ENCODE data around the gene PRR20G.

Gene PRR20G

GRCh38 chr3:127291611-127292010 lies 3.8 kb upstream of the PRR20G start:
- H3K4me1 ChIP-seq (ENCODE audit: low read length) = peaks cover 4% of the 10 kb centered on the region; the same call in 1 of the 2 replicates
- no peak overlapping the region for H3K4me2 ChIP-seq (ENCODE audit: low read length)
- H3K36me3 ChIP-seq (replicated peaks; ENCODE audit: low read depth, low read length) = no peaks in the 10 kb centered on the region
- no peak overlapping the region for H3K9ac ChIP-seq (ENCODE audit: low read length)
- peaks cover 8% of the 10 kb centered on the region; the same call in 1 of the 2 replicates for H3K27me3 ChIP-seq (ENCODE audit: low read depth, low read length)
- H3K4me3 ChIP-seq (ENCODE audit: low read length) = no peak overlapping the region
- no peak overlapping the region for H2AFZ ChIP-seq (ENCODE audit: low read depth, low read length)
- no peak overlapping the region for H3K27ac ChIP-seq (ENCODE audit: low read length)
- H3K9me3 ChIP-seq (ENCODE audit: insufficient read depth, low read length) = no peaks in the 10 kb centered on the region
- TF ChIP-seq EZH2phosphoT487 (IDR thresholded peaks at IDR 0.05; ENCODE audit: low read depth) = no peak
- TF ChIP-seq CTCF (IDR thresholded peaks at IDR 0.05; ENCODE audit: low read depth, low read length) = no peak
- H3K79me2 ChIP-seq (ENCODE audit: low read length) = no peaks in the 10 kb centered on the region
- no peaks in the 10 kb centered on the region for H4K20me1 ChIP-seq (ENCODE audit: insufficient read depth, low read length)

- Histone ChIP-seq H2AFZ (ENCODE audit: low read depth, low read length) (no peak overlapping the region), H3K9ac (ENCODE audit: low read length) (no peak overlapping the region), H4K20me1 (ENCODE audit: insufficient read depth, low read length) (no peaks in the 10 kb centered on the region), H3K27me3 (ENCODE audit: low read depth, low read length) (peaks cover 8% of the 10 kb centered on the region; the same call in 1 of the 2 replicates), H3K4me2 (ENCODE audit: low read length) (no peak overlapping the region), H3K4me3 (ENCODE audit: low read length) (no peak overlapping the region), H3K79me2 (ENCODE audit: low read length) (no peaks in the 10 kb centered on the region), H3K4me1 (ENCODE audit: low read length) (peaks cover 4% of the 10 kb centered on the region; the same call in 1 of the 2 replicates), H3K36me3 (replicated peaks; ENCODE audit: low read depth, low read length) (no peaks in the 10 kb centered on the region), H3K9me3 (ENCODE audit: insufficient read depth, low read length) (no peaks in the 10 kb centered on the region), H3K27ac (ENCODE audit: low read length) (no peak overlapping the region)
- TF ChIP-seq EZH2phosphoT487 (IDR thresholded peaks at IDR 0.05; ENCODE audit: low read depth) = no peak
- TF ChIP-seq CTCF (IDR thresholded peaks at IDR 0.05; ENCODE audit: low read depth, low read length) = no peak
Measured at GRCh38 chr3:127291114-127291513, 3.3 kb upstream of the PRR20G start.

- Histone ChIP-seq H3K9me3 (ENCODE audit: insufficient read depth, low read length) (no peaks in the 10 kb centered on the region), H3K4me3 (ENCODE audit: low read length) (no peak overlapping the region), H2AFZ (ENCODE audit: low read depth, low read length) (no peak overlapping the region), H4K20me1 (ENCODE audit: insufficient read depth, low read length) (no peaks in the 10 kb centered on the region), H3K36me3 (replicated peaks; ENCODE audit: low read depth, low read length) (no peaks in the 10 kb centered on the region), H3K4me1 (ENCODE audit: low read length) (peaks cover 4% of the 10 kb centered on the region; the same call in 1 of the 2 replicates), H3K27ac (ENCODE audit: low read length) (no peak overlapping the region), H3K4me2 (ENCODE audit: low read length) (no peak overlapping the region), H3K79me2 (ENCODE audit: low read length) (no peaks in the 10 kb centered on the region), H3K27me3 (ENCODE audit: low read depth, low read length) (peaks cover 8% of the 10 kb centered on the region; the same call in 1 of the 2 replicates), H3K9ac (ENCODE audit: low read length) (no peak overlapping the region)
- no peak for TF ChIP-seq CTCF (IDR thresholded peaks at IDR 0.05; ENCODE audit: low read depth, low read length)
- no peak for TF ChIP-seq EZH2phosphoT487 (IDR thresholded peaks at IDR 0.05; ENCODE audit: low read depth)
Measured at GRCh38 chr3:127289706-127290575, 2.1 kb upstream of the PRR20G start.

GRCh38 chr3:127288921-127289705 lies 1.3 kb upstream of the PRR20G start:
- Histone ChIP-seq H3K9ac (ENCODE audit: low read length) (no peak overlapping the region), H3K79me2 (ENCODE audit: low read length) (no peaks in the 10 kb centered on the region), H3K4me1 (ENCODE audit: low read length) (peaks cover 4% of the 10 kb centered on the region; the same call in 1 of the 2 replicates), H3K27ac (ENCODE audit: low read length) (no peak overlapping the region), H3K36me3 (replicated peaks; ENCODE audit: low read depth, low read length) (no peaks in the 10 kb centered on the region), H3K27me3 (ENCODE audit: low read depth, low read length) (peaks cover 3% of the 10 kb centered on the region; the same call in 1 of the 2 replicates), H3K9me3 (ENCODE audit: insufficient read depth, low read length) (no peaks in the 10 kb centered on the region), H3K4me3 (ENCODE audit: low read length) (no peak overlapping the region), H3K4me2 (ENCODE audit: low read length) (no peak overlapping the region), H2AFZ (ENCODE audit: low read depth, low read length) (no peak overlapping the region), H4K20me1 (ENCODE audit: insufficient read depth, low read length) (no peaks in the 10 kb centered on the region)
- TF ChIP-seq CTCF (IDR thresholded peaks at IDR 0.05; ENCODE audit: low read depth, low read length) (0 out of 2 replicates have a peak, but pooled peaks have one; percentile 8), EZH2phosphoT487 (IDR thresholded peaks at IDR 0.05; ENCODE audit: low read depth) (no peak)

Measured in OCI-LY3 (cell line).